Activated CD4-positive, alpha-beta T cell treated with anti-CD3 and anti-CD28 coated beads, Interleukin-2, amount 10 ng/mL, durations not matched to agents 24 days and 14 days (primary cell): ENCODE measurements around the gene MYBPC2. TPM values are rescaled to one million over a fixed set of nuclear protein-coding genes. Genes with fewer than 3 reads are reported as not detected.

ENCODE experiments used
- total RNA-seq: library from RNA; stranded (reverse); gene quantifications from 2 replicates; pipeline ENCODE4 v1.2.3, GENCODE V29; 2022

MYBPC2 gene
- total RNA-seq, 1 donor from 2014 or later: 0.26 TPM

Other genes starting within 250 kb of the MYBPC2 start
- gene MYH14, start 229.3 kb upstream of the MYBPC2 start, total RNA-seq: not detected in 2 replicates
- gene KCNC3, start 103.5 kb upstream of the MYBPC2 start, total RNA-seq: 20.3 TPM in 2 replicates
- gene NAPSA, start 67.3 kb upstream of the MYBPC2 start, total RNA-seq: 13.6 and 18.0 TPM in 2 replicates
- gene NR1H2, start 56.4 kb upstream of the MYBPC2 start, total RNA-seq: 81.4 and 84.7 TPM in 2 replicates
- 188 and 204 TPM in 2 replicates for gene POLD1, start 48.5 kb upstream of the MYBPC2 start, total RNA-seq
- gene SPIB, start 14.0 kb upstream of the MYBPC2 start, total RNA-seq: 0.91 and 1.6 TPM in 2 replicates
- 79.2 and 81.6 TPM in 2 replicates for gene EMC10, start 43.6 kb downstream of the MYBPC2 start, total RNA-seq
- 0.21 and 0.68 TPM in 2 replicates for gene GARIN5A, start 44.0 kb downstream of the MYBPC2 start, total RNA-seq
- gene JOSD2, start 78.3 kb downstream of the MYBPC2 start, total RNA-seq: 41.7 and 44.0 TPM in 2 replicates
- gene ASPDH, start 81.0 kb downstream of the MYBPC2 start, total RNA-seq: not detected in 2 replicates
- gene LRRC4B, start 135.5 kb downstream of the MYBPC2 start, total RNA-seq: 0.12 TPM in 1 of 2 replicates, not detected in the other
- gene SYT3, start 207.0 kb downstream of the MYBPC2 start, total RNA-seq: not detected in 2 replicates
- 0.98 TPM in 1 of 2 replicates, not detected in the other for gene C19orf81, start 216.6 kb downstream of the MYBPC2 start, total RNA-seq